ENCODE data around the gene FOXRED1. TPM values are rescaled to one million over a fixed set of nuclear protein-coding genes. Genes with fewer than 3 reads are reported as not detected.
"Not testable (repeated sequence)": the region's sequence is repeated elsewhere in the genome, so short reads cannot be mapped to it uniquely, and the experiment has no call there.

The FOXRED1 gene
- total RNA-seq, 2 experiments from 2014 or later, result 39.0 to 43.7 TPM

- no peak for DNase-seq
- no peaks in the 10 kb centered on the region for H3K27me3 Mint-ChIP-seq
- H3K36me3 Mint-ChIP-seq (ENCODE audit: low read depth), result peaks cover 21% of the 10 kb centered on the region
- no peak overlapping the region for H3K4me3 Mint-ChIP-seq
- intact Hi-C loops (cut with DNase I, micrococcal nuclease), result no loop called here
- H3K27ac Mint-ChIP-seq, result peak overlapping the region; percentile 55
- ChIA-PET CTCF (no interaction called here), POLR2A (interaction anchor here (1.6 kb wide), 1 partner anchor 11 kb away, joined by 4 read pairs; the partner anchor contains the start of gene DCPS)
- peak; percentile 33 for ATAC-seq
- no peaks in the 10 kb centered on the region for H3K9me3 Mint-ChIP-seq (ENCODE audit: low read depth)
- peaks cover 13% of the 10 kb centered on the region for H3K4me1 Mint-ChIP-seq
Observed at GRCh38 chr11:126293726-126294125, 24.8 kb downstream of the FOXRED1 start.

GRCh38 chr11:126297004-126297403 is 28.1 kb downstream of the FOXRED1 start:
- H3K36me3 Mint-ChIP-seq (ENCODE audit: low read depth), result peaks cover 19% of the 10 kb centered on the region
- intact Hi-C loops (cut with DNase I, micrococcal nuclease), result no loop called here

GRCh38 chr11:126303623-126304456 is 34.9 kb downstream of the FOXRED1 start, which contains the start of gene DCPS:
DCPS (plus strand) TSS chr11:126304060; CDS start chr11:126304081, 21 bp downstream.
- peaks cover 32% of the 10 kb centered on the region for H3K4me1 Mint-ChIP-seq
- H3K27me3 Mint-ChIP-seq, result no peaks in the 10 kb centered on the region
- CTCF ChIA-PET, result interaction anchor here (1.0 to 1.4 kb wide), 2 partner anchors 15 to 177 kb away, joined by 3 to 10 read pairs; no protein-coding TSS in a partner anchor

More at GRCh38 chr11:126297004-126297403, 28.1 kb downstream of the FOXRED1 start:
- Mint-ChIP-seq H3K27me3 (no peaks in the 10 kb centered on the region), H3K27ac (no peak overlapping the region), H3K9me3 (ENCODE audit: low read depth) (no peaks in the 10 kb centered on the region), H3K4me1 (peaks cover 13% of the 10 kb centered on the region), H3K4me3 (no peak overlapping the region)
- POLR2A ChIA-PET, result no interaction called here
- CTCF ChIA-PET, result no interaction called here
- no peak for DNase-seq
- ATAC-seq, result no peak

GRCh38 chr11:126304457-126305075 is 35.6 kb downstream of the FOXRED1 start:
- CTCF ChIA-PET, result interaction anchor here (1.0 to 1.4 kb wide), 2 partner anchors 14 to 176 kb away, joined by 3 to 10 read pairs; no protein-coding TSS in a partner anchor
- DNase-seq (no peak), ATAC-seq (peak; percentile 9)
- peak overlapping the region; percentile 85 for H3K4me3 Mint-ChIP-seq
- H3K27me3 Mint-ChIP-seq, result no peaks in the 10 kb centered on the region
- intact Hi-C loops (cut with DNase I, micrococcal nuclease), result loop anchor here (1.0 to 10.0 kb wide), 9 partner anchors 21 to 1040 kb away; partner anchors contain the start of genes FOXRED1 (in 2 of the 2), TIRAP (in 2 of the 2), FAM118B (in 1 of the 2) and HYLS1 (in 1 of the 2)
- peak overlapping the region; percentile 98 for H3K27ac Mint-ChIP-seq
- H3K4me1 Mint-ChIP-seq, result peaks cover 32% of the 10 kb centered on the region
- no peaks in the 10 kb centered on the region for H3K9me3 Mint-ChIP-seq (ENCODE audit: low read depth)
- H3K36me3 Mint-ChIP-seq (ENCODE audit: low read depth), result peaks cover 22% of the 10 kb centered on the region
- POLR2A ChIA-PET, result interaction anchor here (1.3 kb wide), 2 partner anchors 12 to 93 kb away, joined by 3 to 4 read pairs; partner anchors contain the start of genes FAM118B and RPUSD4

More at GRCh38 chr11:126303623-126304456, 34.9 kb downstream of the FOXRED1 start, which contains the start of gene DCPS:
- DNase-seq (peak; percentile 92), ATAC-seq (peak; percentile 93)
- POLR2A ChIA-PET, result interaction anchor here (0.6 to 1.3 kb wide), 3 partner anchors 11 to 1660 kb away, joined by 3 to 4 read pairs (median 3); partner anchors contain the start of genes FAM118B and RPUSD4
- intact Hi-C loops (cut with DNase I, micrococcal nuclease), result loop anchor here (1.0 to 10.0 kb wide), 10 partner anchors 18 to 1041 kb away; partner anchors contain the start of genes FOXRED1 (in 2 of the 2), TIRAP (in 2 of the 2), FAM118B (in 1 of the 2) and HYLS1 (in 1 of the 2)
- no peaks in the 10 kb centered on the region for H3K9me3 Mint-ChIP-seq (ENCODE audit: low read depth)
- peak within 1 kb of the TSS; percentile 98 for H3K27ac Mint-ChIP-seq
- peaks cover 22% of the 10 kb centered on the region for H3K36me3 Mint-ChIP-seq (ENCODE audit: low read depth)
- H3K4me3 Mint-ChIP-seq, result peak within 1 kb of the TSS; percentile 85

- peaks cover 22% of the 10 kb centered on the region for H3K36me3 Mint-ChIP-seq (ENCODE audit: low read depth)
- H3K9me3 Mint-ChIP-seq (ENCODE audit: low read depth), result no peaks in the 10 kb centered on the region
Observed at GRCh38 chr11:126305699-126306098, 36.7 kb downstream of the FOXRED1 start.

GRCh38 chr11:126307706-126308105 is 38.8 kb downstream of the FOXRED1 start:
- Mint-ChIP-seq H3K27me3 (no peaks in the 10 kb centered on the region), H3K4me1 (peaks cover 33% of the 10 kb centered on the region), H3K9me3 (ENCODE audit: low read depth) (no peaks in the 10 kb centered on the region), H3K27ac (no peak overlapping the region), H3K4me3 (no peak overlapping the region), H3K36me3 (ENCODE audit: low read depth) (peaks cover 24% of the 10 kb centered on the region)
- ChIA-PET POLR2A (no interaction called here), CTCF (interaction anchor here (0.6 to 1.5 kb wide), 5 partner anchors 22 to 173 kb away, joined by 3 to 6 read pairs (median 4); no protein-coding TSS in a partner anchor)
- intact Hi-C loops (cut with DNase I, micrococcal nuclease), result loop anchor here in 1 of 2 experiments (10.0 kb wide), 1 partner anchor 1037 kb away; no protein-coding TSS in a partner anchor
- DNase-seq (peak; percentile 46), ATAC-seq (no peak)

More at GRCh38 chr11:126305699-126306098, 36.7 kb downstream of the FOXRED1 start:
- intact Hi-C loops (cut with DNase I, micrococcal nuclease), result loop anchor here in 1 of 2 experiments (10.0 kb wide), 1 partner anchor 1039 kb away; no protein-coding TSS in a partner anchor
- ChIA-PET CTCF (interaction anchor here (0.5 to 1.6 kb wide), 4 partner anchors 13 to 402 kb away, joined by 3 to 6 read pairs (median 4); no protein-coding TSS in a partner anchor), POLR2A (interaction anchor here (0.8 kb wide), 1 partner anchor 33 kb away, joined by 4 read pairs; no protein-coding TSS in a partner anchor)
- peak overlapping the region; percentile 77 for H3K27ac Mint-ChIP-seq
- no peaks in the 10 kb centered on the region for H3K27me3 Mint-ChIP-seq
- peak; percentile 52 for DNase-seq
- ATAC-seq, result peak; percentile 57
- H3K4me1 Mint-ChIP-seq, result peaks cover 32% of the 10 kb centered on the region
- peak overlapping the region; percentile 66 for H3K4me3 Mint-ChIP-seq

GRCh38 chr11:126308271-126308671 is 39.3 kb downstream of the FOXRED1 start:
- ATAC-seq, result no peak
- CTCF ChIA-PET, result interaction anchor here (0.8 to 1.5 kb wide), 4 partner anchors 10 to 173 kb away, joined by 3 to 6 read pairs (median 4); no protein-coding TSS in a partner anchor
- POLR2A ChIA-PET, result no interaction called here
- Mint-ChIP-seq H3K9me3 (ENCODE audit: low read depth) (no peaks in the 10 kb centered on the region), H3K27me3 (no peaks in the 10 kb centered on the region), H3K36me3 (ENCODE audit: low read depth) (peaks cover 23% of the 10 kb centered on the region), H3K27ac (no peak overlapping the region), H3K4me3 (no peak overlapping the region), H3K4me1 (peaks cover 27% of the 10 kb centered on the region)
- DNase-seq, result no peak
- intact Hi-C loops (cut with DNase I, micrococcal nuclease), result loop anchor here in 1 of 2 experiments (10.0 kb wide), 1 partner anchor 1037 kb away; no protein-coding TSS in a partner anchor

- intact Hi-C loops (cut with DNase I, micrococcal nuclease), result loop anchor here in 1 of 2 experiments (10.0 kb wide), 1 partner anchor 1036 kb away; no protein-coding TSS in a partner anchor
- H3K27me3 Mint-ChIP-seq; POLR2A ChIA-PET; ATAC-seq; DNase-seq; H3K27ac Mint-ChIP-seq; H3K4me3 Mint-ChIP-seq; H3K9me3 Mint-ChIP-seq (ENCODE audit: low read depth): not testable (repeated sequence)
- peaks cover 24% of the 10 kb centered on the region for H3K4me1 Mint-ChIP-seq
- CTCF ChIA-PET, result interaction anchor here (0.8 to 1.5 kb wide), 2 partner anchors 10 to 21 kb away, joined by 3 to 4 read pairs; no protein-coding TSS in a partner anchor
- peaks cover 24% of the 10 kb centered on the region for H3K36me3 Mint-ChIP-seq (ENCODE audit: low read depth)
Observed at GRCh38 chr11:126308771-126309170, 39.8 kb downstream of the FOXRED1 start.

- peaks cover 17% of the 10 kb centered on the region for H3K4me1 Mint-ChIP-seq
- H3K27ac Mint-ChIP-seq, result no peak overlapping the region
- no peaks in the 10 kb centered on the region for H3K9me3 Mint-ChIP-seq (ENCODE audit: low read depth)
- no peak overlapping the region for H3K4me3 Mint-ChIP-seq
- no peaks in the 10 kb centered on the region for H3K27me3 Mint-ChIP-seq
- ATAC-seq, result peak; percentile 60
- intact Hi-C loops (cut with DNase I, micrococcal nuclease), result loop anchor here (1.0 to 10.0 kb wide), 6 partner anchors 42 to 680 kb away; partner anchors contain the start of gene ST3GAL4 (in 1 of the 2)
- ChIA-PET CTCF (interaction anchor here (0.7 to 3.3 kb wide), 19 partner anchors 9 to 680 kb away, joined by 3 to 19 read pairs (median 3); partner anchors contain the start of genes ST3GAL4 and TIRAP), POLR2A (interaction anchor here (0.7 kb wide), 1 partner anchor 86 kb away, joined by 3 read pairs; no protein-coding TSS in a partner anchor)
- peak; percentile 74 for DNase-seq
- peaks cover 34% of the 10 kb centered on the region for H3K36me3 Mint-ChIP-seq (ENCODE audit: low read depth)
Observed at GRCh38 chr11:126310200-126310991, 41.4 kb downstream of the FOXRED1 start.

GRCh38 chr11:126310992-126311310 is 42.0 kb downstream of the FOXRED1 start:
- CTCF ChIA-PET, result interaction anchor here (0.7 to 3.3 kb wide), 18 partner anchors 8 to 679 kb away, joined by 3 to 19 read pairs (median 4); partner anchors contain the start of genes ST3GAL4 and TIRAP
- intact Hi-C loops (cut with DNase I, micrococcal nuclease), result loop anchor here (1.0 to 10.0 kb wide), 6 partner anchors 42 to 680 kb away; partner anchors contain the start of gene ST3GAL4 (in 1 of the 2)
- no peak overlapping the region for H3K27ac Mint-ChIP-seq
- POLR2A ChIA-PET, result no interaction called here
- ATAC-seq, result no peak
- no peaks in the 10 kb centered on the region for H3K27me3 Mint-ChIP-seq
- H3K4me3 Mint-ChIP-seq, result no peak overlapping the region
- no peaks in the 10 kb centered on the region for H3K9me3 Mint-ChIP-seq (ENCODE audit: low read depth)
- peaks cover 12% of the 10 kb centered on the region for H3K4me1 Mint-ChIP-seq
- peaks cover 32% of the 10 kb centered on the region for H3K36me3 Mint-ChIP-seq (ENCODE audit: low read depth)
- DNase-seq, result no peak
